ENCODE data around the gene VCAM1. TPM values are rescaled to one million over a fixed set of nuclear protein-coding genes. Genes with fewer than 3 reads are reported as not detected.

The VCAM1 gene
- total and polyA plus RNA-seq, 2 donors (not counting 3 experiments of a cell fraction or from before 2014, with no cell fraction given), result 1.8 to 2.3 TPM

DNA sequence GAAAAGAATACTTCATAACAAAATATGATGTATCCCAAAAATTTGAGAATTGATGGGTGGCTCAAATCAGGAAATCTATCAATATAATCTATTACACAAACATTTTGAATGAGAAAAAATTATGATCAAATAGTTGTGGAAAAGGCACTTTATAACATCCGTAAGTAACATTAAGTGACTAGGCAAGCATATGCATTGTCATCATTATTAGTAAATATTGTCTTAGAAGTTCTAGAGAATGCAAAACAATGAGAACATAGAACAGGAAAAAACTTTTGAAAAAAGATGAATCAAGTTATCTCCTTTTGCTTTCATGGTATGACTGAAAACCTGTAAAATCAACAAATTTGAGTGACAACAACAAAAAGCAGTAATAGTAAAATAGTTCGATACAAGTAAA is 42.9 kb downstream of the VCAM1 start:
- H3K36me3 ChIP-seq (ENCODE audit: control insufficient read depth in 2 of 2, extremely low read depth in 1 of 2, insufficient read depth in 2 of 2, low read length in 2 of 2), result no peaks in the 10 kb centered on the region
- FAIRE-seq (no peak), DNase-seq (ENCODE audit: low read depth, low spot score) (no peak)
- H3K4me3 ChIP-seq (replicated peaks in 1 of 3; ENCODE audit: insufficient read depth in 1 of 3, low read depth in 1 of 3, low read length in 3 of 3), result no peak overlapping the region
- no peak overlapping the region for H3K4me2 ChIP-seq (ENCODE audit: insufficient read depth, low read length)
- ChIA-PET CTCF (interaction anchor here (1.2 kb wide), 1 partner anchor 37 kb away, joined by 3 read pairs; no protein-coding TSS in a partner anchor), POLR2A (no interaction called here)
- no peak overlapping the region for H3K27ac ChIP-seq (ENCODE audit: insufficient read depth, low read depth, low read length)
- no peaks in the 10 kb centered on the region for H4K20me1 ChIP-seq (replicated peaks; ENCODE audit: control insufficient read depth, extremely low read depth, insufficient read depth, low read length)
- no peaks in the 10 kb centered on the region for H3K79me2 ChIP-seq (ENCODE audit: control insufficient read depth, insufficient read depth, low read length)
- TF ChIP-seq EZH2 (IDR thresholded peaks at IDR 0.05; ENCODE audit: borderline replicate concordance, low read depth, low read length, severe bottlenecking) (no peak), FOS (IDR thresholded peaks at IDR 0.05; ENCODE audit: borderline replicate concordance, insufficient read depth, low read length) (no peak), MYC (IDR thresholded peaks at IDR 0.05; ENCODE audit: low read depth, low read length) (no peak), JUN (IDR thresholded peaks at IDR 0.05; ENCODE audit: borderline replicate concordance, insufficient read depth, insufficient read length, low read depth) (no peak)
- no peaks in the 10 kb centered on the region for H3K27me3 ChIP-seq (ENCODE audit: control insufficient read depth in 2 of 2, insufficient read depth in 2 of 2, low read length in 2 of 2)
- BruUV-seq (replicated peaks), result no TSS peak
- H3K9me3 ChIP-seq (replicated peaks; ENCODE audit: control insufficient read depth, insufficient read depth, low read length), result no peaks in the 10 kb centered on the region
- no peak overlapping the region for H3K9ac ChIP-seq (replicated peaks; ENCODE audit: extremely low read depth, insufficient read depth, low read length)
- dilution Hi-C loops (cut with MboI; ENCODE audit: extremely low pct_ligation_motif_present, low sequenced_read_pairs), result no loop called here
- no peak overlapping the region for H2AFZ ChIP-seq (ENCODE audit: low read depth, low read length)
- no peaks in the 10 kb centered on the region for H3K9me1 ChIP-seq (replicated peaks; ENCODE audit: control insufficient read depth, extremely low read depth, insufficient read depth, low read length)
- intact Hi-C loops (cut with micrococcal nuclease), result no loop called here
- peaks cover 10% of the 10 kb centered on the region for H3K4me1 ChIP-seq (ENCODE audit: control insufficient read depth, extremely low read depth, insufficient read depth, low read length)

DNA sequence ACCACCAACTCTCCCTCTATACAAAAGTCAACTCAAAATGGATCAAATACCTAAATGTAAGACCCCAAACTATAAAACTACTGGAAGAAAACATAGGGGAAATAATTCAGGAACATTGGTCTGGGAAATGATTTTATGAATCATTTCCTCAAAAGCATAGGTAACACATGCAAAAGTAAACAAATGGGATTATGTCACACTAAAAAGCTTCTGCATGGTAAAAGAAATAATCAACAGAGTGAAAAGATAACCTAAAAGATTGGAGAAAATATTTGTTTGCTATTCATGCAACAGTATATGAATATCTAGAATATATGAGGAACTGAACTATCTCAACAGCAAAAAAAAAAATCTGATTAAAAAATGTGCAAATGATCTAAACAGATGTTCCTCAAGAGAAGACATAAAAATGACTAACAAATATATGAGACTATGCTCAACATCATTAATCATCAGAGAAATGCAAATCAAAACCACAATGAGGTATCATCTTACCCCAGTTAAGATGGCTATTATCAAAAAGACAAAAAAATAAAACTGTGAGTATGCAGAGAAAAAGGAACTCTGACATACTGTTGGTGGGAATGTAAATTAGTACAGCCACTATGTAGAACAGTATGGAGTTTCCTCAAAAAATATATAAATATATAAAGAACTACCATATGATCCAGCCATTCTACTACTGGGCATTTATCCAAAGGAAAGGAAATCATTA is 47.8 kb downstream of the VCAM1 start:
- no peaks in the 10 kb centered on the region for H3K9me3 ChIP-seq (replicated peaks; ENCODE audit: control insufficient read depth, insufficient read depth, low read length)
- no peaks in the 10 kb centered on the region for H4K20me1 ChIP-seq (replicated peaks; ENCODE audit: control insufficient read depth, extremely low read depth, insufficient read depth, low read length)
- TF ChIP-seq FOS (IDR thresholded peaks at IDR 0.05; ENCODE audit: borderline replicate concordance, insufficient read depth, low read length) (peak; percentile 50), JUN (IDR thresholded peaks at IDR 0.05; ENCODE audit: borderline replicate concordance, insufficient read depth, insufficient read length, low read depth) (peak; percentile 47), EZH2 (IDR thresholded peaks at IDR 0.05; ENCODE audit: borderline replicate concordance, low read depth, low read length, severe bottlenecking) (no peak)
- TF ChIP-seq, protein P1, sequence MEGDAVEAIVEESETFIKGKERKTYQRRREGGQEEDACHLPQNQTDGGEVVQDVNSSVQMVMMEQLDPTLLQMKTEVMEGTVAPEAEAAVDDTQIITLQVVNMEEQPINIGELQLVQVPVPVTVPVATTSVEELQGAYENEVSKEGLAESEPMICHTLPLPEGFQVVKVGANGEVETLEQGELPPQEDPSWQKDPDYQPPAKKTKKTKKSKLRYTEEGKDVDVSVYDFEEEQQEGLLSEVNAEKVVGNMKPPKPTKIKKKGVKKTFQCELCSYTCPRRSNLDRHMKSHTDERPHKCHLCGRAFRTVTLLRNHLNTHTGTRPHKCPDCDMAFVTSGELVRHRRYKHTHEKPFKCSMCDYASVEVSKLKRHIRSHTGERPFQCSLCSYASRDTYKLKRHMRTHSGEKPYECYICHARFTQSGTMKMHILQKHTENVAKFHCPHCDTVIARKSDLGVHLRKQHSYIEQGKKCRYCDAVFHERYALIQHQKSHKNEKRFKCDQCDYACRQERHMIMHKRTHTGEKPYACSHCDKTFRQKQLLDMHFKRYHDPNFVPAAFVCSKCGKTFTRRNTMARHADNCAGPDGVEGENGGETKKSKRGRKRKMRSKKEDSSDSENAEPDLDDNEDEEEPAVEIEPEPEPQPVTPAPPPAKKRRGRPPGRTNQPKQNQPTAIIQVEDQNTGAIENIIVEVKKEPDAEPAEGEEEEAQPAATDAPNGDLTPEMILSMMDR (IDR thresholded peaks at IDR 0.05; ENCODE audit: extremely low read depth in 1 of 2, insufficient read depth in 1 of 2, low read depth in 1 of 2, low read length in 2 of 2), result no peak
- no peak overlapping the region for H3K4me3 ChIP-seq (replicated peaks in 1 of 3; ENCODE audit: insufficient read depth in 1 of 3, low read depth in 1 of 3, low read length in 3 of 3)
- peak; percentile 55 for DNase-seq (ENCODE audit: low read depth, low spot score)
- CTCF ChIA-PET, result no interaction called here
- no peak overlapping the region for H3K9ac ChIP-seq (replicated peaks; ENCODE audit: extremely low read depth, insufficient read depth, low read length)
- H3K27ac ChIP-seq (ENCODE audit: insufficient read depth, low read depth, low read length), result peak overlapping the region; percentile 39
- H3K4me2 ChIP-seq (ENCODE audit: insufficient read depth, low read length), result peak overlapping the region; percentile 65
- BruUV-seq (replicated peaks), result no TSS peak
- no peaks in the 10 kb centered on the region for H3K79me2 ChIP-seq (ENCODE audit: control insufficient read depth, insufficient read depth, low read length)
- no peaks in the 10 kb centered on the region for H3K9me1 ChIP-seq (replicated peaks; ENCODE audit: control insufficient read depth, extremely low read depth, insufficient read depth, low read length)
- H3K4me1 ChIP-seq (ENCODE audit: control insufficient read depth, extremely low read depth, insufficient read depth, low read length), result peaks cover 33% of the 10 kb centered on the region
- peak; percentile 55 for FAIRE-seq
- no peaks in the 10 kb centered on the region for H3K36me3 ChIP-seq (ENCODE audit: control insufficient read depth in 2 of 2, extremely low read depth in 1 of 2, insufficient read depth in 2 of 2, low read length in 2 of 2)
- dilution Hi-C loops (cut with MboI; ENCODE audit: extremely low pct_ligation_motif_present, low sequenced_read_pairs) (no loop called here), intact Hi-C loops (cut with micrococcal nuclease) (no loop called here)
- no peaks in the 10 kb centered on the region for H3K27me3 ChIP-seq (ENCODE audit: control insufficient read depth in 2 of 2, insufficient read depth in 2 of 2, low read length in 2 of 2)
- H2AFZ ChIP-seq (ENCODE audit: low read depth, low read length), result no peak overlapping the region
- POLR2A ChIA-PET, result no interaction called here
